Measurements from ENCODE around the gene SORCS1. TPM values are rescaled to one million over a fixed set of nuclear protein-coding genes. Genes with fewer than 3 reads are reported as not detected.

SORCS1 gene
- total RNA-seq, 1 experiment from 2014 or later, result not detected

DNA sequence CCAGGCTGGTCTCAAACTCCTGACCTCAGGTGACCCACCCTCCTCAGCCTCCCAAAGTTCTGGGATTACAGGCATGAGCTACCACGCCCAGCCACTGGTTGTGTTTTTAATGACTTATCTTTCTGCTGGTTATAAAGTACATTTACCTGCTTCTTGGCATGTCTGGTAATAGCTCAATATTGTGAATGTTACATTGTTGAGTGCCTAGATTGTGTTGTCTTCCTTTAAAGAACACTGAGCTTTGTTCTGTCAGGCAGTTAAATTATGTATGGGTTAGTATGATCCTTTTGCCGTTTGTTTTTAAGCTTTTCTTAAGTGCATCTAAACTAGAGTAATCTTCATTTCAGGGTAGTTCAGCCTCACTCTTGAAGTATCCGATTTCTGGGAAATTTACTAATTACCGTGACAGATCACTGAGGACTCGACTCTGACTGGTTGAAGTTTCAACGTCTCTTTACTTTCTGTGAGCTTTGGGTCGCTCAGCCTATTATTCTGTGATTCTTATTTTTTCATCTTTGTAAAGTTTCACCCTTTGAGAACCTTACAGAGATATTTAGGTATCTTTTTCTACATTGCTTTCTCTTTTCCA, 617.4 kb downstream of the SORCS1 start:
- Histone ChIP-seq H3K9ac (ENCODE audit: low read length) (no peak overlapping the region), H4K20me1 (ENCODE audit: insufficient read depth) (no peaks in the 10 kb centered on the region), H3K9me3 (ENCODE audit: control insufficient read depth in 1 of 2, insufficient read depth in 1 of 2, low read depth in 1 of 2, low read length in 2 of 2) (peaks cover 31 to 35% of the 10 kb centered on the region in 2 experiments; a peak in 2 of 4 replicates), H3K36me3 (ENCODE audit: control insufficient read depth in 1 of 2, insufficient read depth in 2 of 2, low read length in 2 of 2) (no peaks in the 10 kb centered on the region), H3K27me3 (ENCODE audit: insufficient read depth, low read length) (no peaks in the 10 kb centered on the region), H3K79me2 (ENCODE audit: insufficient read depth, low read length) (no peaks in the 10 kb centered on the region), H3K4me1 (ENCODE audit: control insufficient read depth in 1 of 2, insufficient read depth in 2 of 2, low read length in 2 of 2) (no peaks in the 10 kb centered on the region), H3K4me3 (replicated peaks in 1 of 2; ENCODE audit: low read depth in 1 of 2, low read length in 2 of 2) (no peak overlapping the region), H3K9me2 (ENCODE audit: insufficient read depth) (no peaks in the 10 kb centered on the region), H3K4me2 (ENCODE audit: low read length) (no peak overlapping the region), H2AFZ (ENCODE audit: low read depth, low read length, poor library complexity, severe bottlenecking) (no peak overlapping the region), H3K27ac (ENCODE audit: low read depth, low read length) (no peak overlapping the region)
- ATAC-seq (no peak), DNase-seq (ENCODE audit: low read depth, low spot score) (no peak)
- TF ChIP-seq SP1 (IDR thresholded peaks at IDR 0.05; ENCODE audit: low read depth) (no peak), POLR2A (IDR thresholded peaks at IDR 0.05; ENCODE audit: borderline replicate concordance, extremely low read depth, insufficient read depth, insufficient read length) (no peak), POLR2AphosphoS5 (IDR thresholded peaks at IDR 0.05; ENCODE audit: low read depth, low read length) (no peak), CEBPB (IDR thresholded peaks at IDR 0.05; ENCODE audit: low read depth) (no peak), MAX (IDR thresholded peaks at IDR 0.05) (no peak), ZNF274 (IDR thresholded peaks at IDR 0.05; ENCODE audit: low read depth, low read length) (no peak), JUND (IDR thresholded peaks at IDR 0.05) (no peak), EGR1 (IDR thresholded peaks at IDR 0.05; ENCODE audit: low read depth) (no peak), SRF (IDR thresholded peaks at IDR 0.05; ENCODE audit: low read depth) (no peak), EZH2 (IDR thresholded peaks at IDR 0.05) (no peak), RAD21 (IDR thresholded peaks at IDR 0.05; ENCODE audit: low read depth) (no peak), EZH2phosphoT487 (IDR thresholded peaks at IDR 0.05; ENCODE audit: borderline replicate concordance) (no peak), ZFX (IDR thresholded peaks at IDR 0.05) (no peak), FOSL1 (IDR thresholded peaks at IDR 0.05; ENCODE audit: low read depth) (no peak), SIN3A (IDR thresholded peaks at IDR 0.05; ENCODE audit: low read depth) (no peak)
- TF ChIP-seq, protein P1, sequence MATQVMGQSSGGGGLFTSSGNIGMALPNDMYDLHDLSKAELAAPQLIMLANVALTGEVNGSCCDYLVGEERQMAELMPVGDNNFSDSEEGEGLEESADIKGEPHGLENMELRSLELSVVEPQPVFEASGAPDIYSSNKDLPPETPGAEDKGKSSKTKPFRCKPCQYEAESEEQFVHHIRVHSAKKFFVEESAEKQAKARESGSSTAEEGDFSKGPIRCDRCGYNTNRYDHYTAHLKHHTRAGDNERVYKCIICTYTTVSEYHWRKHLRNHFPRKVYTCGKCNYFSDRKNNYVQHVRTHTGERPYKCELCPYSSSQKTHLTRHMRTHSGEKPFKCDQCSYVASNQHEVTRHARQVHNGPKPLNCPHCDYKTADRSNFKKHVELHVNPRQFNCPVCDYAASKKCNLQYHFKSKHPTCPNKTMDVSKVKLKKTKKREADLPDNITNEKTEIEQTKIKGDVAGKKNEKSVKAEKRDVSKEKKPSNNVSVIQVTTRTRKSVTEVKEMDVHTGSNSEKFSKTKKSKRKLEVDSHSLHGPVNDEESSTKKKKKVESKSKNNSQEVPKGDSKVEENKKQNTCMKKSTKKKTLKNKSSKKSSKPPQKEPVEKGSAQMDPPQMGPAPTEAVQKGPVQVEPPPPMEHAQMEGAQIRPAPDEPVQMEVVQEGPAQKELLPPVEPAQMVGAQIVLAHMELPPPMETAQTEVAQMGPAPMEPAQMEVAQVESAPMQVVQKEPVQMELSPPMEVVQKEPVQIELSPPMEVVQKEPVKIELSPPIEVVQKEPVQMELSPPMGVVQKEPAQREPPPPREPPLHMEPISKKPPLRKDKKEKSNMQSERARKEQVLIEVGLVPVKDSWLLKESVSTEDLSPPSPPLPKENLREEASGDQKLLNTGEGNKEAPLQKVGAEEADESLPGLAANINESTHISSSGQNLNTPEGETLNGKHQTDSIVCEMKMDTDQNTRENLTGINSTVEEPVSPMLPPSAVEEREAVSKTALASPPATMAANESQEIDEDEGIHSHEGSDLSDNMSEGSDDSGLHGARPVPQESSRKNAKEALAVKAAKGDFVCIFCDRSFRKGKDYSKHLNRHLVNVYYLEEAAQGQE (IDR thresholded peaks at IDR 0.05; ENCODE audit: low read depth), result no peak
- TF ChIP-seq, protein P2, sequence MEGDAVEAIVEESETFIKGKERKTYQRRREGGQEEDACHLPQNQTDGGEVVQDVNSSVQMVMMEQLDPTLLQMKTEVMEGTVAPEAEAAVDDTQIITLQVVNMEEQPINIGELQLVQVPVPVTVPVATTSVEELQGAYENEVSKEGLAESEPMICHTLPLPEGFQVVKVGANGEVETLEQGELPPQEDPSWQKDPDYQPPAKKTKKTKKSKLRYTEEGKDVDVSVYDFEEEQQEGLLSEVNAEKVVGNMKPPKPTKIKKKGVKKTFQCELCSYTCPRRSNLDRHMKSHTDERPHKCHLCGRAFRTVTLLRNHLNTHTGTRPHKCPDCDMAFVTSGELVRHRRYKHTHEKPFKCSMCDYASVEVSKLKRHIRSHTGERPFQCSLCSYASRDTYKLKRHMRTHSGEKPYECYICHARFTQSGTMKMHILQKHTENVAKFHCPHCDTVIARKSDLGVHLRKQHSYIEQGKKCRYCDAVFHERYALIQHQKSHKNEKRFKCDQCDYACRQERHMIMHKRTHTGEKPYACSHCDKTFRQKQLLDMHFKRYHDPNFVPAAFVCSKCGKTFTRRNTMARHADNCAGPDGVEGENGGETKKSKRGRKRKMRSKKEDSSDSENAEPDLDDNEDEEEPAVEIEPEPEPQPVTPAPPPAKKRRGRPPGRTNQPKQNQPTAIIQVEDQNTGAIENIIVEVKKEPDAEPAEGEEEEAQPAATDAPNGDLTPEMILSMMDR (IDR thresholded peaks at IDR 0.05 in 2 of 3, conservative IDR thresholded peaks at IDR 0.05 in 1 of 3; ENCODE audit: borderline replicate concordance in 1 of 3, insufficient read depth in 1 of 3, low read depth in 2 of 3, low read length in 2 of 3), result no peak
- TF ChIP-seq, protein P3, sequence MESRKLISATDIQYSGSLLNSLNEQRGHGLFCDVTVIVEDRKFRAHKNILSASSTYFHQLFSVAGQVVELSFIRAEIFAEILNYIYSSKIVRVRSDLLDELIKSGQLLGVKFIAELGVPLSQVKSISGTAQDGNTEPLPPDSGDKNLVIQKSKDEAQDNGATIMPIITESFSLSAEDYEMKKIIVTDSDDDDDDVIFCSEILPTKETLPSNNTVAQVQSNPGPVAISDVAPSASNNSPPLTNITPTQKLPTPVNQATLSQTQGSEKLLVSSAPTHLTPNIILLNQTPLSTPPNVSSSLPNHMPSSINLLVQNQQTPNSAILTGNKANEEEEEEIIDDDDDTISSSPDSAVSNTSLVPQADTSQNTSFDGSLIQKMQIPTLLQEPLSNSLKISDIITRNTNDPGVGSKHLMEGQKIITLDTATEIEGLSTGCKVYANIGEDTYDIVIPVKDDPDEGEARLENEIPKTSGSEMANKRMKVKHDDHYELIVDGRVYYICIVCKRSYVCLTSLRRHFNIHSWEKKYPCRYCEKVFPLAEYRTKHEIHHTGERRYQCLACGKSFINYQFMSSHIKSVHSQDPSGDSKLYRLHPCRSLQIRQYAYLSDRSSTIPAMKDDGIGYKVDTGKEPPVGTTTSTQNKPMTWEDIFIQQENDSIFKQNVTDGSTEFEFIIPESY (IDR thresholded peaks at IDR 0.05; ENCODE audit: extremely low read depth, insufficient replicate concordance, low read length), result no peak
- intact Hi-C loops (cut with micrococcal nuclease), result no loop called here
- ChIA-PET POLR2A (no interaction called here), RAD21 (ENCODE audit: low non-redundant PET in 1 of 2, low total read pairs in 2 of 2, uncharacterized antibody in 2 of 2, unreplicated experiment in 2 of 2) (no interaction called here), CTCF (no interaction called here)
- BruUV-seq (replicated peaks), result no TSS peak

Measured in HCT116 (cell line).